Measurements from ENCODE around the gene MIPEP. TPM values are rescaled to one million over a fixed set of nuclear protein-coding genes. Genes with fewer than 3 reads are reported as not detected.

Gene MIPEP
- polyA plus RNA-seq, 1 donor from 2014 or later, result 9.1 TPM

GRCh38 chr13:23696610-23697009 is 192.6 kb downstream of the MIPEP start (continued):
- TF ChIP-seq EZH2 (IDR thresholded peaks at IDR 0.05; ENCODE audit: borderline replicate concordance, insufficient read depth, low read length, poor library complexity, severe bottlenecking), result no peak
- no peak for TF ChIP-seq MXI1 (conservative IDR thresholded peaks at IDR 0.05; ENCODE audit: poor library complexity, severe bottlenecking)
- TF ChIP-seq EP300 (conservative IDR thresholded peaks at IDR 0.05; ENCODE audit: poor library complexity, severe bottlenecking), result no peak

- H3K4me2 ChIP-seq (ENCODE audit: low read length), result no peak overlapping the region
- H3K9ac ChIP-seq (ENCODE audit: low read length), result no peak overlapping the region
- no peaks in the 10 kb centered on the region for H4K20me1 ChIP-seq (ENCODE audit: insufficient read depth)
- no peak overlapping the region for H2AFZ ChIP-seq (ENCODE audit: low read depth, low read length)
- TF ChIP-seq CTCF (IDR thresholded peaks at IDR 0.05; ENCODE audit: poor library complexity, severe bottlenecking) (no peak), RAD21 (conservative IDR thresholded peaks at IDR 0.05) (no peak), EP300 (conservative IDR thresholded peaks at IDR 0.05; ENCODE audit: poor library complexity, severe bottlenecking) (no peak), TAF1 (IDR thresholded peaks at IDR 0.05; ENCODE audit: low read depth) (no peak), MXI1 (conservative IDR thresholded peaks at IDR 0.05; ENCODE audit: poor library complexity, severe bottlenecking) (no peak), SMC3 (conservative IDR thresholded peaks at IDR 0.05; ENCODE audit: poor library complexity) (no peak), POLR2AphosphoS5 (IDR thresholded peaks at IDR 0.05) (no peak), EZH2 (IDR thresholded peaks at IDR 0.05; ENCODE audit: borderline replicate concordance, insufficient read depth, low read length, poor library complexity, severe bottlenecking) (no peak), REST (IDR thresholded peaks at IDR 0.05; ENCODE audit: borderline replicate concordance) (no peak)
- no peak overlapping the region for H3K4me3 ChIP-seq (ENCODE audit: low read length)
- no peaks in the 10 kb centered on the region for H3K9me2 ChIP-seq (ENCODE audit: insufficient read depth, low read length)
- H3K9me3 ChIP-seq (ENCODE audit: low read length), result no peaks in the 10 kb centered on the region
- H3K79me2 ChIP-seq (replicated peaks; ENCODE audit: insufficient read depth, low read length), result no peaks in the 10 kb centered on the region
- no peak overlapping the region for H3K27ac ChIP-seq (ENCODE audit: low read length)
- no peaks in the 10 kb centered on the region for H3K36me3 ChIP-seq (ENCODE audit: insufficient read depth, low read length)
- H3F3A ChIP-seq (ENCODE audit: insufficient read depth, low read length, poor library complexity, severe bottlenecking), result no peaks in the 10 kb centered on the region
- H3K27me3 ChIP-seq (ENCODE audit: insufficient read depth, low read depth, low read length), result no peaks in the 10 kb centered on the region
Observed at GRCh38 chr13:23695711-23696464, 193.3 kb downstream of the MIPEP start.

GRCh38 chr13:23695196-23695595 is 194.0 kb downstream of the MIPEP start:
- Histone ChIP-seq H3K27me3 (ENCODE audit: insufficient read depth, low read depth, low read length) (no peaks in the 10 kb centered on the region), H3K4me2 (ENCODE audit: low read length) (no peak overlapping the region)
- TF ChIP-seq CTCF (IDR thresholded peaks at IDR 0.05; ENCODE audit: poor library complexity, severe bottlenecking) (no peak), REST (IDR thresholded peaks at IDR 0.05; ENCODE audit: borderline replicate concordance) (no peak)

More at GRCh38 chr13:23695196-23695595, 194.0 kb downstream of the MIPEP start:
- Histone ChIP-seq H3K9me3 (ENCODE audit: low read length) (no peaks in the 10 kb centered on the region), H4K20me1 (ENCODE audit: insufficient read depth) (no peaks in the 10 kb centered on the region), H3F3A (ENCODE audit: insufficient read depth, low read length, poor library complexity, severe bottlenecking) (no peaks in the 10 kb centered on the region), H3K27ac (ENCODE audit: low read length) (no peak overlapping the region), H3K79me2 (replicated peaks; ENCODE audit: insufficient read depth, low read length) (no peaks in the 10 kb centered on the region), H3K36me3 (ENCODE audit: insufficient read depth, low read length) (no peaks in the 10 kb centered on the region), H3K9me2 (ENCODE audit: insufficient read depth, low read length) (no peaks in the 10 kb centered on the region), H2AFZ (ENCODE audit: low read depth, low read length) (no peak overlapping the region), H3K9ac (ENCODE audit: low read length) (no peak overlapping the region), H3K4me3 (ENCODE audit: low read length) (no peak overlapping the region)

Measured in neural cell (in vitro differentiated cells).